Stimulated activated naive CD4-positive, alpha-beta T cell (primary cell): ENCODE measurements around the gene TMEM235.
A peak's percentile ranks its signal among the peaks of the same experiment; 100 is the strongest.

Experiments used
- DNase-seq, 6 experiments: peaks; one replicate each; lab custom pipeline; 2025; lab: John Stamatoyannopoulos, UW

TMEM235 gene

DNA sequence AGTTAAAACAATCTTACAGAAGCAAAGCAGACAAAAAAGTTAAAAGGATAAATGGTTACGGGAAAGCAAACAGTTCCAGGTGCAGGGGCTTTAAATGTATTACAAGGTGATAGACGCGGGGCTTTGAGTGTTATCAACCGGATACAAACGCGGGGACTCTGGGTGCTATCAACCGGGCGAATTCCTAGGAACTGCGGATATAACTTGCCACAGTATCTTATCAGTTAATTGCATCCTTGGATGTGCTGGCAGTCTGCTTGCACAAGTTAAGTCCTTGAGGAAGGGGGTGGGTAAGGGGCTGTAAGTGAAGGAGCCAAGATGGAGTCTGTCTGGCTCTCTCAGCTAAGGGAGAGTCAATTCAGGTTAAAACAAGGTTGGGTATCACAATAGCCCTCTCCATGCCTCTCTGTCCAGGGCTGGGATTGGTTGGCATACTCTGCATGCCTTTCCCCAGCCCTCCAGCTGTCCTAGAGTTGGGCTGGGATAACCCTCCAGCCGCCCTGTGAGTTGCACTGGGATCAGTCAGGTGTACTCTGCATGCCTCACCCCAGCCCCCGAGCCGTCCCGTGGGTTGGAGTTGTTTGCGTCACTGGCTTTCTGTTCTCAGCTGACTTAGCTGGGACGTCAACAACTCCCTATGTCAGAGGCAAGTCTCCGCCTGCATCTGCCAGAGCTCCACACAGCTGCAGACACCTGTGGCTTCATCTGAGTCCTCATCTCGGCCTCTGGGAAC is 40.9 kb downstream of the TMEM235 start:
- DNase-seq: peak; percentile 67 to 86 (median 78)

GRCh38 chr17:78272914-78273258 is 41.5 kb downstream of the TMEM235 start:
- no peak for DNase-seq

- no peak for DNase-seq
These were observed 42.4 kb downstream of the TMEM235 start for GRCh38 chr17:78273813-78274212.

GRCh38 chr17:78275355-78275754 is 43.9 kb downstream of the TMEM235 start:
- no peak for DNase-seq

- DNase-seq: peak in 3 of 6 experiments; percentile 28 to 45 (median 30)
These were observed 44.9 kb downstream of the TMEM235 start for GRCh38 chr17:78276098-78276887.

DNA sequence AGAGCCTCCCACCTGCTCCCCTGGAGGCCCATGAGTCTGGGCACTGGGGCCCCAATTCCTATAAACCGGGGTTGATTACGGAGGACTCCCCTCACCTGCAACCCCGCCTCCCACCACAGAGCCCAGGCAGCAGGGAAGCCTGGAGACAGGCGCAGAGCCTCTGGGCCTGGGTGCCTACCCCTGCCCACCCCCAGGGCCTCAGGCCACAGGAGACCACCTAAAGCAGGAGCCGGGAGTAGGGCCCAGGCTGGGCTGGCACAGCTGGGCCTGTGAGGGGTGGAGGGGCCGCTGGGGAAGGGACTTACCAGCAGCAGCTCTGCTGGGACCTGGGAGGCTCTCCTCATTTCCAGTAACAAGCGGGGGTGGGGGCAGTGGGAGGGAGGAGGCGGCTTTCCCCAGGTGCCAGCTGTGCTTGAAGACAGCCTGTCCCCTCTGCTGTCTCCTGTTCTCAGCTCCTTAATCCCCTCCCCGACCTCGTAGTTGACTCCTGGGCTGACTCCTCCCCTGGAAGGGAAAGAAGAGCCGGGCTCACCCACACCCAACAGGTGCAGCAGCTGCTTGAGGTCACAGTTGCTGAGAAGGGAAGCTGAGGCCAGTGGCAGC is 46.8 kb downstream of the TMEM235 start:
- DNase-seq: no peak

GRCh38 chr17:78279360-78279990 is 48.0 kb downstream of the TMEM235 start:
- DNase-seq: no peak

DNA sequence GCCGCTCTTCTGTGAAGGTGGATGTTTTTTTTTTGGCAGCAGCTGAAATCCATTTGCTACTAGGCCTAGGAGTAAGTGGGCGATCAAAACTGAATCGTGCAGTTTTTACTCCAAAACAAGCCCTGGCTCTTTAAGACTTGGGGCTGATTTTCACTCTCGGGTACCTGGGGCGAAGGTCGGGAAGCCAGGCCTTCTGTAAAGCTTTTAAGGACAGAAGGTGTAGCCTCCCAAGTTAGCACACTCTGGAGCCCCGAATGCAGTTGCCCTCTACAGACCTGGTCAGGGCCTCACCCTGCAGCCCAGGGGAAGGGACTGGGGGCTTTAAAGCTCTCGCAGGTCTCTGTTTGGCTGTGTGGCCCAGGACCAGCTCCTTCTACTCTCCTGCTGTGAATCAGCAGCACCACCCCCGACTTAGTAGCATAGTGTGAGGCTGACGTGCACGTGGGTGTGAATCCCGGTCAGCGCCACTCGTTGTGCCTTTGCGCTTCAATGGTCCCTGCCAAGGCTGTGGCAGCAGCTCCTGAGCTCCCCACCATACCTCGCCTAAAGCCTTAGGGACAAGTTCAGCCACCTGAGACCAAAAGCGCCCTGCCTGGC is 49.9 kb downstream of the TMEM235 start:
- DNase-seq: no peak

- DNase-seq: no peak
These were observed 52.7 kb downstream of the TMEM235 start for GRCh38 chr17:78284146-78284545.

DNA sequence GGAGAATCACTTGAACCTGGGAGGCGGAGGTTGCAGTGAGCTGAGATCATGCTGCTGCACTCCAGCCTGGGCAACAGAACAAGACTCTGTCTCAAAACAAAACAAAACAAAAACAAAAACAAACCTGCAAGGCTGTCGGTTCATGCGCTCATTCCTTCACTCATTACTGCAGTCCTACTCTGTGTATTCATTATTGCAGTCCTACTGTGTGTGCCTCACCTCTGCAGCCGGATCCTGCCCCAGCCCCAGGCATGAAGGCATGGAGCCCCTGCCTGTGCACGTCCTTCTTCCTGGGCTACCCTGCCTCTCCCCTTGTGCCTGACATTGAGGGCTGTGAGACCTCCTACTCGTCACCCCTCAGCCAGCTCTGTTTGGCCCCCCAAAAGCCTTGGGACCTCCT is 57.6 kb downstream of the TMEM235 start:
- no peak for DNase-seq

DNA sequence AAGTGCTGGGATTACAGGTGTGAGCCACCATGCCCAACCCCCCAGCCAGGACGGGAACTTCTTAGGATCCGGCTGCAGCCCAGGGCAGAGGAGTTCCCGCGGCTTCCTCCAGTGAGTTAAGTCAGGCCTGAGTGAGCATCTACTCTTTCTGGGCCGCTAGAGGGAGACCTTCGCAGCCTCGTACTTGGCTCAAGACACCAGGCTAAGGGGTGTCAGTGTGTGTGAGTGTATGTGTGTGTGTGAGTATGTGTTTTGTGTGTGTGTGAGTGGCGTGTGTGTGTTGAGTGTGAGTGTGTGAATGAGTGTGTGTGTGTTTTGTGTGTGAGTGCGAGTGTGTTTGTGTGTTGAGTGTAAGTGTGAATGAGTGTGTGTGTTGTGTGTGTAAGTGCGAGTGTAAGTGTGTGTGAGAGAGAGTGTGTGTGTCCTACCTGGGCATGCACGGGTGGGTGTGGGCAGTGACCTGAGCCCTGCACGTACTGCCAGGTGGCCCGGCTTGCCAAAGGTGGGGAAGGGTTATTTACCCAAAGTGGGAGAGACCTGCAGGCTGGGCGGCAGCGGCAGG is 58.5 kb downstream of the TMEM235 start:
- peak; percentile 37 to 78 (median 64) for DNase-seq
